GM23248 (cell line): ENCODE measurements around the gene WDSUB1. TPM values are rescaled to one million over a fixed set of nuclear protein-coding genes. Genes with fewer than 3 reads are reported as not detected.
A peak's percentile ranks its signal among the peaks of the same experiment; 100 is the strongest.

ENCODE experiments used
- DNase-seq: peaks from one replicate; pipeline ENCODE4 v3.0.0-alpha.2; 2015
- H2AFZ ChIP-seq: fragments of 200-600 bp; sonication (generic); 2 replicates; pipeline ENCODE4 v1.6.1; 2016; ENCODE audit warnings: antibody characterized with exemption
- H3F3A ChIP-seq: fragments of 200-600 bp; sonication (generic); 2 replicates; pipeline ENCODE4 v1.6.1; 2016; ENCODE audit warnings: mild to moderate bottlenecking, antibody characterized with exemption, mixed run types; ENCODE audit not compliant: insufficient read depth
- H3K27ac ChIP-seq: fragments of 200-600 bp; sonication (generic); 2 replicates; pipeline ENCODE4 v1.5.1; 2016; ENCODE audit warnings: mild to moderate bottlenecking
- H3K27me3 ChIP-seq: fragments of 200-600 bp; sonication (generic); replicated peaks from 2 replicates; pipeline ENCODE4 v1.6.1; 2016; ENCODE audit warnings: mild to moderate bottlenecking; ENCODE audit not compliant: insufficient read depth
- H3K36me3 ChIP-seq: fragments of 200-600 bp; sonication (generic); 2 replicates; pipeline ENCODE4 v1.6.1; 2016; ENCODE audit warnings: low read depth, mild to moderate bottlenecking
- H3K4me1 ChIP-seq: fragments of 200-600 bp; sonication (generic); 2 replicates; pipeline ENCODE4 v1.6.1; 2016; ENCODE audit warnings: mild to moderate bottlenecking; ENCODE audit not compliant: insufficient read depth
- H3K4me2 ChIP-seq: fragments of 200-600 bp; sonication (generic); one replicate; pipeline ENCODE4 v1.6.1; 2016; ENCODE audit warnings: mild to moderate bottlenecking; ENCODE audit not compliant: unreplicated experiment
- H3K4me3 ChIP-seq: fragments of 200-600 bp; sonication (generic); 2 replicates; pipeline ENCODE4 v1.5.1; 2016; ENCODE audit warnings: mild to moderate bottlenecking
- H3K79me2 ChIP-seq: fragments of 200-600 bp; sonication (generic); 2 replicates; pipeline ENCODE4 v1.6.1; 2016; ENCODE audit warnings: mild to moderate bottlenecking; ENCODE audit not compliant: insufficient read depth
- H3K9ac ChIP-seq: fragments of 200-600 bp; sonication (generic); 2 replicates; pipeline ENCODE4 v1.6.1; 2016; ENCODE audit warnings: mild to moderate bottlenecking
- H3K9me2 ChIP-seq: fragments of 200-600 bp; sonication (generic); 2 replicates; pipeline ENCODE4 v1.6.1; 2016; ENCODE audit warnings: mixed run types, mild to moderate bottlenecking, moderate library complexity; ENCODE audit not compliant: insufficient read depth
- H3K9me3 ChIP-seq: fragments of 200-600 bp; sonication (generic); one replicate; pipeline ENCODE4 v1.6.1; 2017; ENCODE audit warnings: low read depth
- H4K20me1 ChIP-seq: fragments of 200-600 bp; sonication (generic); 2 replicates; pipeline ENCODE4 v1.6.0; 2016; ENCODE audit not compliant: insufficient read depth
- EZH2 ChIP-seq: fragments of 200-600 bp; sonication (generic); IDR thresholded peaks from 2 replicates; pipeline ENCODE4 v1.6.1; 2018; ENCODE audit warnings: antibody characterized with exemption, mild to moderate bottlenecking; ENCODE audit not compliant: insufficient read depth, poor library complexity, severe bottlenecking
- EZH2phosphoT487 ChIP-seq: fragments of 200-600 bp; sonication (generic); IDR thresholded peaks from 2 replicates; pipeline ENCODE4 v1.6.1; 2018; ENCODE audit warnings: antibody characterized with exemption, moderate library complexity, mild to moderate bottlenecking, low read depth; ENCODE audit not compliant: insufficient read depth
- WGBS, 2 experiments: methylation state at CpG; one replicate each; pipeline ENCODE4 v1.1.6; 2015 to 2017; ENCODE audit warnings: low lambda C conversion rate in 2 of 2, low coverage in 1 of 2; ENCODE audit errors: missing lambda C conversion rate in 2 of 2; 5-methylcytosine and 5-hydroxymethylcytosine counted together
- in situ Hi-C: fragments of 300-500 bp; cut with MboI; formaldehyde crosslinking; loops from 2 replicates; pipeline ENCODE4 v1.15.0; 2020
- polyA plus RNA-seq: library from polyadenylated mRNA; unstranded; fragments of >200 nt; fragmentation: Nextera tagmentation; extraction: Ambion mirVana; gene quantifications from 2 replicates; pipeline ENCODE4 v1.2.1, GENCODE V29; 2016
- total RNA-seq: library from RNA; depleted of rRNA; stranded (reverse); fragments of >200 nt; shearing (Covaris generic); gene quantifications from 2 replicates; pipeline ENCODE4 v1.2.3, GENCODE V29; 2014

WDSUB1 gene
- total and polyA plus RNA-seq, 2 experiments from 2014 or later: 6.7 to 8.4 TPM

DNA sequence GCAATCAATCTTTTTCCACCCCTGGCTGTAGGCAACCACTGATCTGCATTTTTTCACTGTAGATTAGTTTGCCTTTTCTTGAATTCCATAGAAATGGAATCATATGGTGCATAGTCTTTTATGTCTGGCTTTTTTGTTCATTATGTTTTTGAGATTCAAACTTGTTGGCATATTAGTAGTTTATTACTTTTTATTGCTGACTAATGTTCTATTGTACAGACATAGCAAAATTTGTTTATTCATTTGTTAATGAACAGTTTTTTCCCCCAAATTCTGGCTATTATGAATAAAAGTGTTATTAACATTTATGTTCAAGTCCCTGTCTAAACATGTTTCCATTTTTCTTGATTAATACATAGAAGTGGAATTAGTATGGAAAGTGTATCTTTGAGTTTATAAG, 21.4 kb upstream of the WDSUB1 start:
- Histone ChIP-seq H3K36me3 (no peaks in the 10 kb centered on the region), H3K4me3 (no peak overlapping the region), H3K9me3 (no peaks in the 10 kb centered on the region), H2AFZ (no peak overlapping the region), H4K20me1 (no peaks in the 10 kb centered on the region), H3K4me1 (no peaks in the 10 kb centered on the region), H3K9me2 (no peaks in the 10 kb centered on the region), H3K27me3 (no peaks in the 10 kb centered on the region), H3K4me2 (no peak overlapping the region), H3K79me2 (no peaks in the 10 kb centered on the region), H3K9ac (no peak overlapping the region), H3F3A (no peaks in the 10 kb centered on the region), H3K27ac (no peak overlapping the region)
- in situ Hi-C loops: no loop called here
- no peak for TF ChIP-seq EZH2phosphoT487
- no peak for TF ChIP-seq EZH2
- no peak for DNase-seq

DNA sequence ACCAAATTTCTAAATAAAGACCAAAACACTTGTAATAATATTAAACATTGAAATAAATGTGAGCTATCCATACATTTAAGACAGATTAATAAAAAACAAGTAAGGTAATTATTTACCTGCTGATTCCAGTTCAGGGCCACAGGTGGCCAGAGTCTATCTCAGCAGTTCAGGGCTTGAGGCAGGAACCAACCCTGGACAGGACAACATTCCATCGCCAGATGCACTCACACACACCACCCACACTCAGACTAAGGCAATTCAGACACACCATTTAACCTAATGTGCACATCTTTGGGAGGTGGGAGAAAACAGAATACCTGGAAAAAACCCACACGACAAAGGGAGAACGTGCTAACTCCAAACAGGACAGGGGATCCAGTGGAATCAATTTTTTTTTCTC, 14.1 kb upstream of the WDSUB1 start:
- no peak overlapping the region for H3K4me3 ChIP-seq
- H3K9me3 ChIP-seq: no peaks in the 10 kb centered on the region
- in situ Hi-C loops: no loop called here
- H4K20me1 ChIP-seq: no peaks in the 10 kb centered on the region
- DNase-seq: no peak
- H2AFZ ChIP-seq: no peak overlapping the region
- no peaks in the 10 kb centered on the region for H3K79me2 ChIP-seq
- no peaks in the 10 kb centered on the region for H3K4me1 ChIP-seq
- WGBS, 2 experiments: 68 to 87% methylated on average over 3 of the region's 3 CpGs
- no peak overlapping the region for H3K9ac ChIP-seq
- TF ChIP-seq EZH2 (no peak), EZH2phosphoT487 (no peak)
- no peak overlapping the region for H3K27ac ChIP-seq
- H3K27me3 ChIP-seq: no peaks in the 10 kb centered on the region
- no peaks in the 10 kb centered on the region for H3K36me3 ChIP-seq
- H3K4me2 ChIP-seq: no peak overlapping the region
- H3K9me2 ChIP-seq: no peaks in the 10 kb centered on the region
- no peaks in the 10 kb centered on the region for H3F3A ChIP-seq

DNA sequence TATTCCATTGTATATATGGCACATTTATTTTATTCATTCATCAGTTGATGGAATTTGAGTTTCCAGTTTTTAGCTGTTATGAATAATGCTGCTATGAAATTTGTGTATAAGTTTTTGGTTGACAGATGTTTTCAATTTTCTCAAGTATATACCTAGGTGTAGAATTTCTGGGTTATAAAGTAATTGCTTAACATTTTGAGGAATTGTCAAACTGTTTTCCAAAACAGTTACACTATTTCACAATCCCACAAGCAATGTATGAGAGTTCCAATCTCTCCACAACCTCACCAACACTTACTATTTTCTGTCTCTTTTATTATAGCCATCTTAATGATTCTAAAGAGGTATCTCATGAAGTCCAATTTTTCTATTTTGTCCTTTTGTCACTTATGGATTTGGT, 12.5 kb upstream of the WDSUB1 start:
- DNase-seq: no peak
- no peaks in the 10 kb centered on the region for H3K9me3 ChIP-seq
- no peaks in the 10 kb centered on the region for H3K36me3 ChIP-seq

GRCh38 chr2:159297042-159297707, 10.7 kb upstream of the WDSUB1 start:
- Histone ChIP-seq H3K4me3 (no peak overlapping the region), H3K9ac (no peak overlapping the region), H2AFZ (no peak overlapping the region), H3K27ac (no peak overlapping the region), H3F3A (no peaks in the 10 kb centered on the region), H3K9me2 (no peaks in the 10 kb centered on the region), H3K9me3 (no peaks in the 10 kb centered on the region), H3K36me3 (no peaks in the 10 kb centered on the region), H3K79me2 (no peaks in the 10 kb centered on the region), H3K4me2 (no peak overlapping the region), H3K27me3 (no peaks in the 10 kb centered on the region), H4K20me1 (no peaks in the 10 kb centered on the region), H3K4me1 (no peaks in the 10 kb centered on the region)
- no peak for DNase-seq
- in situ Hi-C loops: no loop called here
- TF ChIP-seq EZH2 (no peak), EZH2phosphoT487 (no peak)
- 93 to 94% methylated on average over 5 of the region's 5 CpGs for WGBS, 2 experiments

More for the DNA sequence above, 12.5 kb upstream of the WDSUB1 start:
- in situ Hi-C loops: no loop called here
- TF ChIP-seq EZH2phosphoT487: no peak
- no peak for TF ChIP-seq EZH2
- Histone ChIP-seq H3K9me2 (no peaks in the 10 kb centered on the region), H3K4me3 (no peak overlapping the region), H4K20me1 (no peaks in the 10 kb centered on the region), H3K4me1 (no peaks in the 10 kb centered on the region), H3K4me2 (no peak overlapping the region), H2AFZ (no peak overlapping the region), H3K27ac (no peak overlapping the region), H3F3A (no peaks in the 10 kb centered on the region), H3K9ac (no peak overlapping the region), H3K79me2 (no peaks in the 10 kb centered on the region), H3K27me3 (no peaks in the 10 kb centered on the region)

DNA sequence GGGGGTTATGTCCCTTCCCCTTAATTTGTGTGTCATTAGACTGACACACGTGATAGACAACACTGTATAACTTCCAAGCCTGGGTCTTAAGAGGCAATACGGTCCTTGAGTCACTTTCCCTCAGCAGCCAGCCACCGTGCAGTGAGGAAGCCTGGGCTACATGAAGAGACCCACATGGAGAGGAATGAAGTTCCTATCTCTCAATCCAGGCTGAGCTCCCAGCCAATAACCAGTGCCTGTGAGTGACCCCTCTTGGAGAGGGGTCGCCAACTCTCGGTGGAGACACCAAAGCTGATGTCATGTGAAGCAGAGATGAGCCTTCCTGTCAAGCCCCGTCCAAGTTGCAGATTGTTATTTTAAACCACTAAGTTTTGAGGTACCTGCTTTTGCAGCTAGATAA, 5.7 kb upstream of the WDSUB1 start:
- Histone ChIP-seq H3K4me1 (peaks cover 19% of the 10 kb centered on the region), H4K20me1 (no peaks in the 10 kb centered on the region), H3K27ac (no peak overlapping the region), H2AFZ (peak overlapping the region; percentile 39; the same call in 1 of the 2 replicates), H3K79me2 (no peaks in the 10 kb centered on the region), H3K4me2 (no peak overlapping the region), H3K27me3 (no peaks in the 10 kb centered on the region), H3K9me3 (no peaks in the 10 kb centered on the region), H3K4me3 (no peak overlapping the region), H3K9ac (no peak overlapping the region), H3F3A (peaks cover 3% of the 10 kb centered on the region; the same call in 1 of the 2 replicates), H3K36me3 (no peaks in the 10 kb centered on the region), H3K9me2 (no peaks in the 10 kb centered on the region)
- 75 to 78% methylated on average over 6 of the region's 6 CpGs for WGBS, 2 experiments
- in situ Hi-C loops: no loop called here
- TF ChIP-seq EZH2 (no peak), EZH2phosphoT487 (no peak)
- no peak for DNase-seq
